ENCODE results near the gene COQ4.

The COQ4 gene

DNA sequence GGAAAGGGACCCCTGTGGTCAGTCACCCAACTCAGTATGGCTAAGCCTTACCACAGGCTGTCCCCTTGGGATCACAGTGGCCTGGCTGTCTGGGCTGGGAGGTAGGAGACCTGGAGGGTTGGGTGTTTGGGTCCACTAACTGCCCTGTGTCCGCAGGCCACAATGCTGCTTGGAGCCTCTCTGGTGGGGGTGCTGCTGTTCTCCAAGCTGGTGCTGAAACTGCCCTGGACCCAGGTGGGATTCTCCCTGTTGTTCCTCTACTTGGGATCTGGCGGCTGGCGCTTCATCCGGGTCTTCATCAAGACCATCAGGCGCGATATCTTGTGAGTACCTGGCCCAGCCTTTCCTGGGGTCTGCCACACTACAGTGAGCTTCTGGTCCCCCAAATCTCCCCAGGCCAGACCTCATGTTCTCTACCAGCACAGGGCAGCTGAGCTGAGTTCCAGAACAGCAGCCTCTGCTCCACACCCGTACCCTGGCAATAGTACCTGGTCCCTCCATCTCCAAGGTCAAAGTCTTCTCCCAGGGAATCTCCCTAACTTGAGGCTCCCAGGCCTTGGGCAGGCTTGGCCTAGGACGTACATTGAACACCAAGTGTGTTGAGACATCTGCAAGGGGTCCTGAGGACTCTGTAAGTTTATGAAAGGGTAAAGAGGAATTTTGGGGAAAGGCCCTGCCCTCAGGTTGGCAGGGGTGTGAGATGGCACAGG, 20.5 kb downstream of the COQ4 start:
- DNase-seq = no peak

DNA sequence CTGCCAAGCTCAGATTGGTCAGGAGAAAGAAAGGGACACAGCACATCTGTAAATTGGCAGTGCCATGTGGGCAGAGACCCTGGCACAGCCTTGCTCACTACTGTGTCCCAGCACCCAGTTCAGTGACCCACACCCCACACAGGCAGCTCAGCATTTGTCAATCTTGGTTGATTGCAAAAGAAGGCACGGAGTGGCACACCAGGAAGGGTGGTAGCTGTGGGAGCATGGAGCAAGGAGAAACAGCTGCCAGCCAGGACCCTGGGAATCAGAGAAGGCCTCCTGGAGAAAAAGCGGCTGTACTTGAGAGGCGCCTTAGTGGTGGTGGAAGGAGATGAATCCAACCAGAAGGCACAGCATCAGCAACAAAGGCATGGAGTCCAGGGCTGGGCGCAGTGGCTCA, 21.2 kb downstream of the COQ4 start:
- DNase-seq = no peak

DNA sequence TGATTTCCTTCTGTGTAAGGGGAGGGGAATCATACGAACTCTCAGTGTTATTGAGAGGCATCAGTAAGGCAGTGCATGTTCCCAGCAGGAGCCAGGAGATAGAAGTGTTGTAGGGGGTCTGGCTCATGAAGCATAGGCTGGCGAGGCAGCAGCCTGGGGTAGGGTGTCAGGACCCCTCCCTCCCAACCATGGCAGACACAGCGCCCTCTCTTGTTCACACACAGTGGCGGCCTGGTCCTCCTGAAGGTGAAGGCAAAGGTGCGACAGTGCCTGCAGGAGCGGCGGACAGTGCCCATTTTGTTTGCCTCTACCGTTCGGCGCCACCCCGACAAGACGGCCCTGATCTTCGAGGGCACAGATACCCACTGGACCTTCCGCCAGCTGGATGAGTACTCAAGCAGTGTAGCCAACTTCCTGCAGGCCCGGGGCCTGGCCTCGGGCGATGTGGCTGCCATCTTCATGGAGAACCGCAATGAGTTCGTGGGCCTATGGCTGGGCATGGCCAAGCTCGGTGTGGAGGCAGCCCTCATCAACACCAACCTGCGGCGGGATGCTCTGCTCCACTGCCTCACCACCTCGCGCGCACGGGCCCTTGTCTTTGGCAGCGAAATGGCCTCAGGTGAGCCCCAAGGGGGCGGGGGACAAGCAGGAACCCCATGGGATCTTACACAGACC, 22.4 kb downstream of the COQ4 start:
- no peak for DNase-seq

DNA sequence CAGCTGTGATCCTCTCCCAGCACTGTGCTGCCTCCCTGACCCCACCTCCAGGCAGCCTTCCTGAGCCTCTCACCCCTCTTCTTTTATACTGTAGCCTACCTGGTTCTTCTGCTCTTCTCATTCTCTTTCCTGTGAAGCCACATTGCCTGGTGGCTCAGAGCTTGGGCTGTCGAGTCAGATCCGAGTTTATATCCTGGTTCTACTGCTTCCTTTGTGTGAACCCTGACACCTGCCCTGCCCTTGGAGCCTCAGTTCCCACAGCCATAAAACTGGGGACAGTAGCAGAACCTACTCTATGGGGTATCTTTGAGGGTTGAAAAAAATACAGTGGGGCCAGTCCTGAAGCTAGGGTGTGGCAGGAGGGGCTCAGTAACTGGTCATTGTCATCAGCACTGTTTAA, 26.5 kb downstream of the COQ4 start:
- DNase-seq = no peak

DNA sequence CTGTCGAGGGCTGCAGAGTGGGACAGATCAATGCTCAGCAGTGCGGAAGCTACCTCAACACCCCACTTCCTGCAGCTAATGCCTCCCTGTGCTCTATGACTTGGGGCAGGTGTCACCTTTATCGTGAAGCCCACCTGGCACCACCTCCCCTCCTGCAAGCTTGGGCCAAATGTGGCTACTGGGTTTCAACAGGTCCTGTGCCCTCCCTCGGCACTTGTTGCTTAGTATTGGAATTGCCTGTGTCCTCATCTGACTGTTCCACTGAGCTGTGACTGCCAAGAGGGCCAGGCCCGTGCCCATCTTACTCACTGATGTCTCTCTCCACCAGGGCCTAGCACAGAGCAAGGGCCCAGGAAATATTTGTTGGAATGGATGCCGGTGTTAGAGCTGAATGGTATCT, 27.1 kb downstream of the COQ4 start:
- no peak for DNase-seq

DNA sequence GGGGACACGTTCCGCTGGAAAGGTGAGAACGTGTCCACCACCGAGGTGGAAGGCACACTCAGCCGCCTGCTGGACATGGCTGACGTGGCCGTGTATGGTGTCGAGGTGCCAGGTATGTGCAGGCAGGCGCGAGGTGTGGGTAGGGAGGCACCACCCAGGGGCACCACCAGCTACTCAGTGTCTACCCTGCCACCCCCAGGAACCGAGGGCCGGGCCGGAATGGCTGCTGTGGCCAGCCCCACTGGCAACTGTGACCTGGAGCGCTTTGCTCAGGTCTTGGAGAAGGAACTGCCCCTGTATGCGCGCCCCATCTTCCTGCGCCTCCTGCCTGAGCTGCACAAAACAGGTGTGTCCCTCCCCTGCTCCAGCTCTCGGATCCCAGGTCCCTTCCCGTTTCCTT, 32.8 kb downstream of the COQ4 start:
- DNase-seq = no peak

DNA sequence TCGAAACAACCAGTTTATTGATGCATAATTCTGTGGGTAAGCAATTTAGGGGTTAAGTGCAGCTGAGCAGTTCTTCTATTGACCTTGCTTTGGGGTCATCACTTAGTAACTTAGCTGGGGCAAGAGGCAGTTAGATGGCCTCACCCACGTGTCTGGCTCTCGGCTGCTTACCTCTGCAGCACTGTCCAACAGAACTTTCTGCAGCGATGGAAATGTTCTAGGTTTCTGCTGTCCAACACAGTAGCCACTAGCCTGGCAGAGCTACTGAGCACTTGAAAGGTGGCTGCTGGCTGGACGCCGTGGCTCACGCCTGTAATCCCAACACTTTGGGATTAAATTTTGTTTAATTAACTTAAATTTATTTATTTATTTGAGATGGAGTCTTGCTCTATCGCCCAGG, 35.5 kb downstream of the COQ4 start:
- no peak for DNase-seq

DNA sequence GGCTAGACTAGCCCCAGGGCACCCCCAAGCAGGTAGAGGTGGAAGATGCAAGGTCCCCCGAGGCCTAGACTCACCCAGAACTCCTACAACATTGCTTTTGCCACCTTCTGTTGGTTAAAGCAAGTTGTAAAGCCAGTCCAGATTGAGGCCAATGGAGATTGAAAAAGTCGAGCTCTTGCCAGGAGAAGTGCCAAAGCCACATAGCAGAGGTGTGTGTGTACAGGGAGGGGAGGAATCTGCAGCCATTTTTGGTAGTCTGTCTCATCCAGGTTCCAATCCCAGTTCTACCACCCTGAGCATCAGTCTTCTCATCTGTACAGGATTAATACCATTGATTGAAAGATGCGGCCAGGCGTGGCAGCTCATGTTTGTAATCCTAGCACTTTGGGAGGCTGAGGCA, 36.2 kb downstream of the COQ4 start:
- DNase-seq = no peak

DNA sequence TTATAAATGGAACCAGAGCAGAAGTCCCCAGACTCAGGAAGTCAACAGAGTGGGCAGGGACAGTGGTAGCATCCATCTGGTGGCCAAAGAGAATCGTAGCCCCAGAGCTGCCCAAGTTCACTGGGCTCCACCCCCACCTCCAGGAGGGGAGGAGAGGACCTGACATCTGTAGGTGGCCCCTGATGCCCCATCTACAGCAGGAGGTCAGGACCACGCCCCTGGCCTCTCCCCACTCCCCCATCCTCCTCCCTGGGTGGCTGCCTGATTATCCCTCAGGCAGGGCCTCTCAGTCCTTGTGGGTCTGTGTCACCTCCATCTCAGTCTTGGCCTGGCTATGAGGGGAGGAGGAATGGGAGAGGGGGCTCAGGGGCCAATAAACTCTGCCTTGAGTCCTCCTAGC, 38.2 kb downstream of the COQ4 start:
- DNase-seq = no peak

DNA sequence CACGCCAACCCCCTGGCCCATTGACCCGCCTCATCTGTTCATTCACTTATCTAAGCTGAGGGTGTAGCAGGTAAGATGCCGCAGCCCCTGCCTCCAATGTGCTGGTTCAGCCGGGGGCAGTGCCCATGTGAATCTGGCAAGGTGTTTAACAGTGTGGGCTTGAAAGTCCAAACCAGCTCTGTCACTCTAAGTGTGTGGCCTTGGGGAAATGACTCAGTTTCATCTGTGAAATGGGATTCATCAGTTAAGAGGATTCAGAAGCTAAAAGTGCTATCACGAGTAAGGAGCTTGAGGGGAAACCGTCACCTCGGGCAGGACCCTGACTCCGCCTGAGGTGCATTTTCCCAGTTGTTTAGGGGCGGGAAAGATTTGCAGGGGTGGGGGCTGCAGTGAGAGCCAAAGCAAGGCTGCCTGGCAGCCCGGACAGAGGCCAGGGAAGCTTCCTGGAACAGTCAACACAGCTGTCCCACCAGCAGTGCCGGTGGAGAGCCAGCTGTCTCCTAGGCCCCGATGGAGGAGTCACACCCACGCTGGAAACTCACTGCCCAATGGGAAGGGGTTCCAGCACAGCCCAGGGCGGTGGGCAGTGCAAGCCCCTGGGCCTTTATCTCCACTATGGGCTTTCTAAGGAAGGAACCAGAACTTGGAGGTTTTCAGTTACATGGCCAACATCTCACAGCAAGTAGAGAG, 38.8 kb downstream of the COQ4 start:
- DNase-seq = no peak

DNA sequence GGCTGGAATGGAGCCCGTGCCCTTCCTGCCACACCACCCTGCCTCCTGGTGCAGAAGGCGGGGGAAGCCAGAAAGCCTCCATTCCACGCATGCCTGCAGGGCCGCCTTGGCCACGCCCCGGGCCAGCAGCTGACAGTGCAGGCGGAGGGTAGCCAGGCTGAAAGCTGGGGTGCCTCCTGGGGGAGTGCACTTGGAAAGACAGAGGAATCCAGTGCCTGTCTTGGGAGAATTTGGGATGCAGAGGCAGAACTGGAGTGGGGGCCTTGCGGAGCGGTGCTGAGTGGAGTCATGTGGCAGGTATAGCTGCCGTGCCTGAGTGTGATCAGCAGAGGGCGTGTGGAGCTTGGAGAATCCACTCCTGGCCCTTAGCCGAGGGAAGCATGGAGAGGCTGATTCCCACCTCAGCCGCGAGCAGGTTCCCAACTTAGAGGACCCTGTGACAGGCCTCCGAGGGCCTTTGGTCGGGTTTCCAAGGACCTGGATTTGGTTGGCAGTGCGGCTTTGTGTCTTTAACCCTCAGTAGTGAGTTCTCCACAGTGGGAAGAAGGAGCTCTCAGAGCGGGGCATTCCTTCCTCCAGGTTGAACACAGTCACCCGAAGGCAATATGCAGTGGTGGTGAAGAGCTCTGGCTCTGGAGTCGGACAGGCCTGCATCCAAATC, 39.5 kb downstream of the COQ4 start:
- DNase-seq = peak; percentile 77

DNA sequence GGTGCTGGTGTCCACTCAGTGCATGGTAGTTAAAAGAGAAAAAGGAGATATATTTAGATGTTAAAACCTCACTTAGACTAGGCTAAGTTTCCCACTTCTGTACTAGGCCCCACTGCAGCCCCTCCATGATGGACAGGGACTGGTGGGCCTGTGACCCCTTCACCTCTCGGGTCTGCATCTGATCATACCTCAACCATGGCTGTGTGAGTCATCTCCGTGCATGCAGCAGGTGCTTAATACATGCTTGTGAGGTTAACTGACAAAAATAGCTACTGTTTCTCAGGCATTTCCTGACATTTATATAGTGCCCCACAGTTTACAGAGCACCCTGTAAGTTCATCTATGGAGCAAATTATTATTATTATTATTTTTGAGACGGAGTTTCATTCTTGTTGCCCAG, 40.1 kb downstream of the COQ4 start:
- DNase-seq = no peak

DNA sequence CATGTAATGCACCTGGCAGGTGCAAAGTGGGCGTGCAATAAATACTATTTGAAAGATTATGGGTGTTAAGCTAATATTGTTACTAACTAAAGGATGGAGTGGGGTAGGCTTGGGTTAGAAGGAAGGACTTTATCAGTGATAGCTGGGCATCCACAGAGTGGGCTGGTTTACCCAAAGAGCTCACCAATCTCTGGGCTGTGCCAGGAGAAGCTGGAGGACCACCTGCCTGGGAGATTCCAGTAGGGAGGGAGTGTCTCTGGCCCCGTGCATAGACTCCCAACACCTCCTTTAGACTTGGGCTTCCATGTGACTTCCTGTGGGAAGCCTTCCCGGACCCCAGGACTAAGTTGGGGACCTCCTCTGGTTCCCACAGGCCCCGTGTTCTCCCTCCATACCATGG, 42.9 kb downstream of the COQ4 start:
- DNase-seq = no peak

DNA sequence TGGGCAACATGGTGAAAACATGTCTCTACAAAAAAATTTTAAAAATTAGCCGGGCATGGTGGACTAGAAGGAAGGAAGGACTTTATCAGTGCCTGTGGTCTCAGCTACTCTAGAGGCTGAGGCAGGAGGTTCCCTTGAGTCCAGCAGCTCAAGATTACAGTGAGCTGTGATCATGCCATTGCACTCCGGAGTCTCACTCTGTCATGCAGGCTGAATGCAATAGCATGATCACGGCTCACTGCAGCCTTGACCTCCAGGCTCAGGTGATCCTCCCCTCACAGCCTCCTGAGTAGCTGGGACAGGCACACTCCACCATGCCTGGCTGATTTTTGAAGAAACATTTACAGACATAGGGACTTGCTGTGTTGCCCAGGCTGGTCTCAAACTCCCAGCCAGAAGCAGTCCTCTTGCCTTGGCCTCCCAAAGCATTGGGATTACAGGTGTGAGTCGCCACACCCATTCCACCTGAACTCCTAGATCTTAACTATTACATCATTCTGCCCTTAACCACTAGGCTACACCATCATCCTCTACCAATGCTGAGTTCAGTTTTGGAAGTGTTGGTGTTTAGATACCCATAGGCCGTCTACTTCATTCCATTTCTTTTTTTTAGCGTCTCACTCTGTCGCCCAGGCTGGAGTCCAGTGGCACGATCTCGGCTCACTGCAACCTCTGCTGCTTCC, 46.5 kb downstream of the COQ4 start:
- DNase-seq = no peak

DNA sequence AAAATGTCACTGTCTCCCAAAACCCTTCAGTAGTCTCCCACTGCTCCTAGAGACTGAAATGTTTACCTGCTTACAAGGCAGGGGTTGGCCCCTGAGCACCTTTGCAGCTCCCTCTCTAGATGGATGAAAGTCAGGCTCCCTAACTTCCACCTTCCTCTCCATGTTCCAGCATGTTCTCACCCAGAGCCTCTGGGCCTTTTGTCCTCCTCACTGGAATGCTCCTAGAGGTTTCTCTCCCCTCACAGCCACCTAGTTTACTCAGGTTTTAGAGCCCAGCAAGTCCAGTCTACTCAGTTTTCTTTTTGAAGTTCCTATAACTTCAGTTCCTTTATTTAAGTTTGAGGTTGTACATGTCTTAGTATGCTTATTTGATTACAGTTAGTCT, 47.7 kb downstream of the COQ4 start:
- no peak for DNase-seq

DNA sequence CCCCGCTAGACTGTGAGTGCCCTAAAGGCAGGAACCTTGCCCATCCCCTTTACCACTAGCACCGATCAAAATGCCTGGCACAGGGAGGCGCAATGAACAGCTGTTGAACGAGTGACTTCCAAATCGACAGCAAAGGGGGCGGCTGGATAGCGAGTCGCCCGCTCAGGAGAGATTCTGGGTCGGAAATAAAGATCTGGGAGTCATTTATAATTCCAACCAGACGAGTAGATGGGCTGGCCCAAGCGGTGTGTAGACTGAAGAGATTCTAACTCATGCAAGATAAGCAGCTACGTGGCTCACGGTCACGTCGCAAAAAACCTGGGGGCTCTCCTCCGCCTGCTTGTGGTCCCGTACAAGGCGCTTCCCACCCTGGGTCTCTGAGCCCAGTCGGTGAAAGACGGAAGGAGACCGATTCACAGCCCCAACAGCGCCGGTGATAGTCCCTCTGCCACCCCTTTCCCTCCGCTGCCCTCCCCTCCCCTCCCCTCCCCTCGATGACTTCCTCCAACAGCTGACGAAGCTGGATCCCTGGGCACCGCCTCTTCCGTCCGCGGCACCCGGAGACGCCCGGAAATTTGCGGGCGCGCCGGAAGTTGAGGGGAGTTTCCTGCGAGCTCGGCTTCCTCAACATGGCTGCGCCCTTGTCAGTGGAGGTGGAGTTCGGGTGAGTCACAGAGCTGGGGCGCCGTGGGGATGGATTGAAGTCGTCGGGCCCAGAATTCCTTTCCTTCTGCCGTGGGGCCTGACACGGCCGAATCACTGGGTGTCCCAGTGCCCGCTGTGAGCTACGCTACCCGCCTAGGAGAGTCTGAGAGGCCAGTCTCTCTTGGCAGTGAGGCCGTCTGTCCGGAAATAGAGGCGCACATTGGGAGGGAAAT, 48.4 kb downstream of the COQ4 start, which contains the start of gene URM1:
URM1 (plus strand) TSS at position 623 of the 878 bp plus-strand sequence; CDS start at position 630, 7 bp downstream.
- peak; percentile 95 for DNase-seq

DNA sequence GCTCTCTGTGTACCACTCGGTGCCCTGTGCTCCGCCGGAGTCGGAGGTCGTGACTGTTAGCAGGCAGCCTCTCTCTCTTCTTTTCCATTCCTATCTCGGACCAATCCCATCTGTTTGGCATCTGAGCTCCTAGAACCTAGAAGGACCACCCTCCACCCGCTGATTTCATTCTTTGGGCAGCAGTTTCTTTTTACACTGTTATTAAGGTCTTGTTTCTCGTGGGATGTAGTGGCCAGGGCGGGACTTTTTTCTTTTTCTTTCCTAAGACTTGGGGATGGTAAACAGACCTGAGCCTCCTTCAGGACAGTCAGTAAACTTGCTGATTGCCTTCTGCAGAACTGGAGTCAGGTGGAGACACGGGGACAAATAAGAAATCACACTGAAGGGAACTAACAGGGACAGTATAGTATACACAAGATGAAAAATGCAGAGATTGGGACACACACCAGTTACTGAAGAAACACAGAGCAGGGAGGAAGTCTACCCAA, 49.0 kb downstream of the COQ4 start:
- DNase-seq = no peak

DNA sequence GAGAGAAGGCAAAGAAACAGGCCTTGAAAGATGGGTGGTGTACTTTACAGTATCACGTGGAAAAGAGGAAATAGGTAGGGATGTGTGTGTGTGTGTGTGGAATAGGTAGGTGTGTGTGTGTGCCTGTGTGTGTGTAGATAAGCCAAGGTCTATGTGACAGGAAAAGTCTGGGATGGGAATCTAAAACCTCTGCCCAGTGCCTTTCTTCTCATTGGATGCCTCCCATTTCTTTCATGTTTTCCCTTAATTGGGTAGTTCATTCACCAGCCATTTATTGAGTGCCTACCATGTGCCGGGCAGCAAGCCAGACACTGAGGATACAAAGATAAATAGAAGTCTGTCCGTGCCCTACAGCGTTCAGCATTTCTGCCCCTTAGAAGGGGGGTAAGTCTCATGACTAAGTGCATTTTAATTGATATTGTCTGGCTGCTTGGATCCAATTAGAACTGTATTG, 49.6 kb downstream of the COQ4 start:
- DNase-seq = no peak

DNA sequence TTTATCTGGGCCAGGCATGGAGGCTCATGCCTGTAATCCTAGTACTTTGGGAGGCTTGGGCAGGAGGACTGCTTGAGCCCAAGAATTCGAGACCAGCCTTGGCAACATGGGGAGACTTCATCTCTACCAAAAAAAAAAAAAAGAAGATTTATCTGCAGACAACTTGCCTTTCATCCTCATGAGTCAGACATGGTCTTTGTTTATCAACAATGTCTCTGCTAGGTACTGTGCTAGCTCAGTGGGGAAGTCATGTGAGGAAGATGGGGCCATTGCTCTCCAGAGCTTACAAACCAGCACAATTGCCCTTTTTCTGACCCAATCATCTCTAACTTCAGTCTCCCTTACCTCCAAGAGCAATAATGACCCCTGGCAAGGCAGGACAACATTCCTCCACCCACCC, 50.1 kb downstream of the COQ4 start:
- DNase-seq = no peak

DNA sequence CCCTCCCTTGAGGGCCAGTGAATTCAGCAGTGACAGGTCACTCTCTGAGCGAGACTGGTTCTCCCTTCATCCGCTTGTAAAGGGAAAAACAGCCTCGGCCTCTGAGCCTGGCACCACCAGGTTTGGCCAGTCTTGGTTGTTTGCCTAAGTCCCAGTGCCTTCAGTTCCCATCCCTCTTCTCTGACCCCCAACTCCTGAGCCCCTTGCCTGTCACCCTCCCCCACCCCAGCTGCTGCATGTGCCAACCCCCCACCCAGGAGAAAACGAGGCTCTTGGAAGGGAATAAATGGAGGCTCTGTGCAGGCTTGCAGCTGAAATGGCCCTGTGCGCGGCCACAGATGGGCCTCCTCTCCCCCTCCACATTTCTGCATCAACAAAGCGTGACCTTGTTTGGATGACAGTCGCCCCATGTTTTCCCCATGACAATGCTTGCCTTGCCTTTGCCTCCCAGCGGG, 51.6 kb downstream of the COQ4 start:
- no peak for DNase-seq

DNA sequence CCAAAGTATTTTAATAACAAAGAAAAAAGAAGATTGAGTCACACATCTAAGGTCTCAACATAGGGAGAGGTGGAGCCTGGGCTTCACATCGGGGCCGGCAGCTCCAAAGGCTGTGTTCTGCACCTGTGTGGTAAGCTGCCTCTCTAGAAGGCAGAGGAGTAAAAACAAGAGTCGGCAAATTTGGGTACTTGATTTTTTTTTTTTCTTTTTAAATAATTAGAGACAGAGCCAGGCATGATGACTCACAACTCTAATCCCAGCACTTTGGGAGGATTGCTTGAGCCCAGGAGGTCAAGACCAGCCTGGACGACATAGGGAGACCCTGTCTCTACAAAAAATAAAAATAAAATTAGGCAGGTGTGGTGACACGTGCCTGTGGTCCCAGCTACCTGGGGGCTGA, 53.2 kb downstream of the COQ4 start:
- no peak for DNase-seq

DNA sequence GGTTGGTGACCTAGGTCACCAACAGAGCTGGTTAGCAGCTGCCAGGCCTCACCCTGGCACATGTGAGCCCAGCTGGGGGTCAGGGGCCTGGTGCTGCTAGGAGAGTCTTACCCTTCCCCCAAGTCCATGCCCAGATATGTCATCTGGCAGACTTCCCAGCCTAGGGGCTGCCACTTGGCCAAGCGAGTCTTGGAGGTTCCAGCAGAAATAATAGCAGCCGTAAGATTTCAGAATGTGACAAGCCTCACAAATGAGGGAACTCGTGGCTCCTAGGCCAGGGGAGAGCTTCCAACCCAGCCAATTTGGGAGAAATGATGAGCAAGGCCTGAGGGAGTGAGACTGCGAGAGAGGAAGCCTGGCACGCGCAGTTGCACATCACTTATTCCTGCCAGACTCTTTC, 59.6 kb downstream of the COQ4 start:
- DNase-seq = no peak
